NT2/D1 (cell line): Measurements from ENCODE around the gene ASAP2.

Source experiments
- SUZ12 ChIP-seq: IDR thresholded peaks from 2 replicates; pipeline ENCODE4 v1.6.1; 2011; ENCODE audit not compliant: insufficient read length, insufficient read depth; ENCODE audit errors: extremely low read depth
- YY1 ChIP-seq: IDR thresholded peaks from 2 replicates; pipeline ENCODE4 v1.6.1; 2011; ENCODE audit not compliant: insufficient read length, insufficient read depth
- ZNF274 ChIP-seq: IDR thresholded peaks from 2 replicates; pipeline ENCODE4 v1.6.1; 2011; ENCODE audit warnings: mild to moderate bottlenecking, low read depth, low read length

DNA sequence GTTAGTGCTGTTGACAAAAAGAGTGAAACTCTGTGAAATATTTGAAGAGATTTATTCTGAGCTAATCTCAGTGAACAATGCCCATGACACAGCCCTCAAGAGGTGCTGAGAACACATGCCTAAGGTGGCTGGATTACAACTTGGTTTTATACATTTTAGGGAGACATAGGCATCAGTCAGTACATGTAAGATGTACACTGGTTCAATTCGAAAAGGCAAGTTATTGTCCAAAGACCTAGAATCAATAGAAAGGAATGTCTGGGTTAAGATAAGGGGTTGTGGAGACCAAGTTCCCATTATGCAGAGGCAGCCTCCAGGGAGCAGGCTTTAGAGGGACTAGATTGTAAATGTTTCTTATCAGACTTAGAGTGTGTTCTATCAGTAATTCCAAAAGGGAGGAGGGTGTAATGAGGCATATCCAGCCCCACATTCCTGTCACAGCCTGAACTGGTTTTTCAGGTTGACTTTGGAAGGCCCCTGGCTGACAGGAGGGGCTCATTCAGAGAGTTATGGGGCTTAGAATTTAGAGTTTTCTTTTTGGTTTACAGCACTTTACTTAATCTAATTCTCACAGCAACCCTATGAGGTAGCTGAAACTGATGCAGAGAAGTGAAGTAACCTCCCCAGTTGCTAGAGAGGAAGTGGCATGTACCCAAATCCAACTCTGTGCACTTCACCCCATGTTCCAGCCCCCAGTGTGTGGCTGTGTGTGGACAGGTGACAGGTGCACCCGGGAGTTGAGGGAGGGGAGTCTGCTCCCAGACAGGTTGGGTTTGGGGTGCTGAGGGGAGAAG, 28.3 kb upstream of the ASAP2 start:
- TF ChIP-seq YY1: no peak
- TF ChIP-seq ZNF274: no peak
- no peak for TF ChIP-seq SUZ12
